HG03139 (cell line): ENCODE measurements around the gene RPP14.
"Not testable (repeated sequence)": the region's sequence is repeated elsewhere in the genome, so short reads cannot be mapped to it uniquely, and the experiment has no call there.

ENCODE experiments used
- ATAC-seq: cut with Tn5 transposase; IDR thresholded peaks from one replicate; pipeline ENCODE4 v1.9.1; 2021; ENCODE audit not compliant: unreplicated experiment

Gene RPP14

GRCh38 chr3:58329922-58330413 lies 23.9 kb downstream of the RPP14 start:
- ATAC-seq: no peak

GRCh38 chr3:58331593-58332152 lies 25.6 kb downstream of the RPP14 start:
- no peak for ATAC-seq

GRCh38 chr3:58332575-58333188 lies 26.6 kb downstream of the RPP14 start, which contains the start of gene PXK:
Gene PXK, plus strand, starts transcription at chr3:58332892. Its CDS starts 97 bp downstream, at chr3:58332989.
- ATAC-seq: peak; percentile 85

GRCh38 chr3:58333206-58334012 lies 27.4 kb downstream of the RPP14 start:
- no peak for ATAC-seq

GRCh38 chr3:58334013-58334321 lies 27.9 kb downstream of the RPP14 start:
- ATAC-seq: no peak

- no peak for ATAC-seq
Observed at GRCh38 chr3:58334506-58334884, 28.4 kb downstream of the RPP14 start.

GRCh38 chr3:58335652-58335947 lies 29.6 kb downstream of the RPP14 start:
- no peak for ATAC-seq

GRCh38 chr3:58336135-58336882 lies 30.3 kb downstream of the RPP14 start:
- no peak for ATAC-seq

- ATAC-seq: no peak
Observed at GRCh38 chr3:58337190-58337589, 31.1 kb downstream of the RPP14 start.

GRCh38 chr3:58339146-58339545 lies 33.1 kb downstream of the RPP14 start:
- ATAC-seq: not testable (repeated sequence)

- ATAC-seq: no peak
Observed at GRCh38 chr3:58340594-58341244, 34.7 kb downstream of the RPP14 start.

- ATAC-seq: no peak
Observed at GRCh38 chr3:58341376-58341775, 35.3 kb downstream of the RPP14 start.

GRCh38 chr3:58342676-58343075 lies 36.6 kb downstream of the RPP14 start:
- ATAC-seq: no peak

GRCh38 chr3:58345457-58345856 lies 39.4 kb downstream of the RPP14 start:
- ATAC-seq: no peak

- no peak for ATAC-seq
Observed at GRCh38 chr3:58346368-58346767, 40.3 kb downstream of the RPP14 start.

GRCh38 chr3:58347984-58348383 lies 41.9 kb downstream of the RPP14 start:
- no peak for ATAC-seq

- peak; percentile 88 for ATAC-seq
Observed at GRCh38 chr3:58349792-58350626, 44.0 kb downstream of the RPP14 start.

- no peak for ATAC-seq
Observed at GRCh38 chr3:58350627-58351013, 44.6 kb downstream of the RPP14 start.

- no peak for ATAC-seq
Observed at GRCh38 chr3:58351920-58352319, 45.9 kb downstream of the RPP14 start.

GRCh38 chr3:58352626-58353025 lies 46.6 kb downstream of the RPP14 start:
- no peak for ATAC-seq
